A673 (cell line): Measurements from ENCODE around the gene ADAMTS6.

Experiments
- EZH2 ChIP-seq: fragments of 200-600 bp; sonication (generic); IDR thresholded peaks from 2 replicates; pipeline ENCODE4 v1.6.1; 2017; ENCODE audit warnings: borderline replicate concordance, low read depth, mild to moderate bottlenecking, mixed read lengths, antibody characterized with exemption, low read length; ENCODE audit not compliant: poor library complexity, severe bottlenecking
- TF ChIP-seq, protein P1 (sequence below): fragments of 300-800, 200-600 bp; sonication (generic); conservative IDR thresholded peaks from 2 replicates; pipeline ENCODE4 v1.5.1; 2017; ENCODE audit warnings: low read depth, mild to moderate bottlenecking, antibody characterized with exemption, low read length, moderate library complexity, mixed read lengths

DNA sequence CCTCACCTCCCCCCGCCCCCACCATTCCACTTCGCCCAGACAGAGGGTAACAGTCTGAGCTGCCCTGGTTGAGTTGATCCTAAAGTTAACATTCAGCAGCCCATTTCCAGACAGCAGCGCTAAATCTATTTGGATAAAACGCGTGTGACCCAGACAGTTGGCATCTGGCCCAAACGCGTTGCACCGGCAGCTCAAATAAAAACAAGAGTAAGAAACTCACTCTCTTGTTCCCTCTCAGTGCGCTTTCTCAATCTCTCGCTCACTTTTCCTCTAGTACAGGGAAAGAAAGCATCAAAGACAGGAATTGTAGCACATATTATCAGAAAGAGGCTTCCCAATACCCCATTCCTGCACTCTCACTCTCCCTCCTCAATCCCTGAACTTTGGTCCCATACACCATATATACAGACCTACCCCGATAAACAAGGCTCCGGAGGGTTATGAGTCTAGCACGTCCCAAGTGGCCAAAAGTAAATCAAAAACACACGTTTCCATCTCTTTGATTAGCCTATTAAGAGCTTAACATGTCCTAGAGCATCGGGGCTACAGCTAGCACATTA is 1.3 kb downstream of the ADAMTS6 start:
- TF ChIP-seq, protein P1, sequence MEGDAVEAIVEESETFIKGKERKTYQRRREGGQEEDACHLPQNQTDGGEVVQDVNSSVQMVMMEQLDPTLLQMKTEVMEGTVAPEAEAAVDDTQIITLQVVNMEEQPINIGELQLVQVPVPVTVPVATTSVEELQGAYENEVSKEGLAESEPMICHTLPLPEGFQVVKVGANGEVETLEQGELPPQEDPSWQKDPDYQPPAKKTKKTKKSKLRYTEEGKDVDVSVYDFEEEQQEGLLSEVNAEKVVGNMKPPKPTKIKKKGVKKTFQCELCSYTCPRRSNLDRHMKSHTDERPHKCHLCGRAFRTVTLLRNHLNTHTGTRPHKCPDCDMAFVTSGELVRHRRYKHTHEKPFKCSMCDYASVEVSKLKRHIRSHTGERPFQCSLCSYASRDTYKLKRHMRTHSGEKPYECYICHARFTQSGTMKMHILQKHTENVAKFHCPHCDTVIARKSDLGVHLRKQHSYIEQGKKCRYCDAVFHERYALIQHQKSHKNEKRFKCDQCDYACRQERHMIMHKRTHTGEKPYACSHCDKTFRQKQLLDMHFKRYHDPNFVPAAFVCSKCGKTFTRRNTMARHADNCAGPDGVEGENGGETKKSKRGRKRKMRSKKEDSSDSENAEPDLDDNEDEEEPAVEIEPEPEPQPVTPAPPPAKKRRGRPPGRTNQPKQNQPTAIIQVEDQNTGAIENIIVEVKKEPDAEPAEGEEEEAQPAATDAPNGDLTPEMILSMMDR, result no peak
- no peak for TF ChIP-seq EZH2
